HG02623 (cell line): ENCODE results near the gene CES2.

Experiments
- ATAC-seq: cut with Tn5 transposase; IDR thresholded peaks from one replicate; pipeline ENCODE4 v1.9.1; 2021; ENCODE audit warnings: moderate library complexity; ENCODE audit not compliant: unreplicated experiment

The CES2 gene

GRCh38 chr16:66918803-66919568 is 16.3 kb upstream of the CES2 start, which contains the start of gene CDH16:
CDH16 (minus strand) TSS chr16:66918885; CDS start chr16:66918065, 820 bp downstream.
- ATAC-seq: no peak

- ATAC-seq: no peak
Observed at GRCh38 chr16:66919569-66920298, 15.6 kb upstream of the CES2 start.

GRCh38 chr16:66920299-66920590 is 15.1 kb upstream of the CES2 start:
- no peak for ATAC-seq

- no peak for ATAC-seq
Observed at GRCh38 chr16:66920924-66921680, 14.2 kb upstream of the CES2 start.

GRCh38 chr16:66921729-66922450 is 13.4 kb upstream of the CES2 start:
- ATAC-seq: no peak

GRCh38 chr16:66923247-66923731 is 12.0 kb upstream of the CES2 start:
- no peak for ATAC-seq

GRCh38 chr16:66923866-66924265 is 11.4 kb upstream of the CES2 start:
- no peak for ATAC-seq

- ATAC-seq: no peak
Observed at GRCh38 chr16:66924527-66925321, 10.6 kb upstream of the CES2 start.

GRCh38 chr16:66925322-66925840 is 9.9 kb upstream of the CES2 start, which contains the start of gene RRAD:
RRAD (minus strand) TSS chr16:66925535; CDS start chr16:66925179, 356 bp downstream.
- no peak for ATAC-seq

GRCh38 chr16:66926171-66926947 is 9.0 kb upstream of the CES2 start:
- ATAC-seq: no peak

- ATAC-seq: no peak
Observed at GRCh38 chr16:66926961-66927436, 8.3 kb upstream of the CES2 start.

GRCh38 chr16:66927918-66928649 is 7.2 kb upstream of the CES2 start:
- no peak for ATAC-seq

- no peak for ATAC-seq
Observed at GRCh38 chr16:66928702-66929388, 6.5 kb upstream of the CES2 start.

GRCh38 chr16:66930189-66930588 is 5.1 kb upstream of the CES2 start:
- ATAC-seq: no peak

- ATAC-seq: no peak
Observed at GRCh38 chr16:66931665-66932064, 3.7 kb upstream of the CES2 start.

- ATAC-seq: no peak
Observed at GRCh38 chr16:66932076-66932475, 3.2 kb upstream of the CES2 start.

GRCh38 chr16:66933776-66934137 is 1.6 kb upstream of the CES2 start:
- no peak for ATAC-seq
